Neural crest cell (in vitro differentiated cells): ENCODE measurements around the gene CADM1. TPM values are rescaled to one million over a fixed set of nuclear protein-coding genes. Genes with fewer than 3 reads are reported as not detected.

Source experiments
- DNase-seq: peaks from one replicate; pipeline ENCODE4 v3.0.0; 2021; ENCODE audit warnings: low read depth, mixed read lengths, low spot score
- H3K27ac Mint-ChIP-seq: one replicate; pipeline ENCODE4 v1.8.0; 2021; ENCODE audit warnings: mild to moderate bottlenecking, mixed read lengths; ENCODE audit not compliant: unreplicated experiment
- H3K27me3 Mint-ChIP-seq: 2 replicates; pipeline ENCODE4 v1.8.0; 2021; ENCODE audit warnings: low read depth, mild to moderate bottlenecking, mixed read lengths
- H3K36me3 Mint-ChIP-seq: 2 replicates; pipeline ENCODE4 v1.8.0; 2021; ENCODE audit warnings: low read depth, mild to moderate bottlenecking, mixed read lengths
- H3K4me1 Mint-ChIP-seq: 2 replicates; pipeline ENCODE4 v1.8.0; 2021; ENCODE audit warnings: mixed read lengths
- H3K4me3 Mint-ChIP-seq: one replicate; pipeline ENCODE4 v1.8.0; 2021; ENCODE audit warnings: mild to moderate bottlenecking, mixed read lengths
- H3K9me3 Mint-ChIP-seq: 2 replicates; pipeline ENCODE4 v1.8.0; 2021; ENCODE audit warnings: mixed read lengths
- CTCF ChIP-seq: fragments of 200-600 bp; sonication (generic); conservative IDR thresholded peaks from 2 replicates; pipeline ENCODE4 v1.5.0; 2021; ENCODE audit warnings: antibody characterized with exemption, mild to moderate bottlenecking
- total RNA-seq: library from RNA; stranded (reverse); gene quantifications from 2 replicates; pipeline ENCODE4 v1.2.1, GENCODE V29; 2021

Gene CADM1
- total RNA-seq, 1 donor from 2014 or later, result 112 TPM

- no peaks in the 10 kb centered on the region for H3K4me1 Mint-ChIP-seq
- H3K27ac Mint-ChIP-seq, result no peak overlapping the region
- H3K4me3 Mint-ChIP-seq, result no peak overlapping the region
- TF ChIP-seq CTCF, result no peak
- H3K9me3 Mint-ChIP-seq, result no peaks in the 10 kb centered on the region
- no peaks in the 10 kb centered on the region for H3K36me3 Mint-ChIP-seq
- DNase-seq, result no peak
- no peaks in the 10 kb centered on the region for H3K27me3 Mint-ChIP-seq
Measured at GRCh38 chr11:115147243-115147807, 356.9 kb downstream of the CADM1 start.

DNA sequence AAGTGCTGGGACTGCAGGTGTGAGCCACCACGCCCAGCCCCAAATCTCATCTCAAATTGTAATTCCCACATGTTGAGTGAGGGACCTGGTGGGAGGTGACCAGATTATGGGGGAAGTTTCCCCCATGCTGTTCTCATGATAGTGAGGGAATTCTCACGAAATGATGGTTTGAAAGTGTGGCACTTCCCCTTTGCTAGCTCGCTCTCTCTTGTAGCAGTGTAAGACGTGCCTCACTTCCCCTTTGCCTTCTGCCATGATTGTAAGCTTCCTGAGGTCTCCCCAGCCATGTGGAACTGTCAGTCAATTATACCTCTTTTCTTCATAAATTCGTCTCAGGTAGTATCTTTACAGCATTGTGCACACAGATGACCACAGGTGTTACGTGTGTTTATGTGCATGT lies 357.8 kb downstream of the CADM1 start:
- DNase-seq, result no peak
- Mint-ChIP-seq H3K4me1 (no peaks in the 10 kb centered on the region), H3K36me3 (no peaks in the 10 kb centered on the region), H3K4me3 (no peak overlapping the region), H3K27ac (no peak overlapping the region), H3K9me3 (no peaks in the 10 kb centered on the region), H3K27me3 (peaks cover 4% of the 10 kb centered on the region)
- no peak for TF ChIP-seq CTCF

- Mint-ChIP-seq H3K27me3 (peaks cover 15% of the 10 kb centered on the region), H3K27ac (no peak overlapping the region), H3K4me3 (no peak overlapping the region), H3K4me1 (no peaks in the 10 kb centered on the region), H3K9me3 (no peaks in the 10 kb centered on the region), H3K36me3 (no peaks in the 10 kb centered on the region)
- no peak for DNase-seq
- TF ChIP-seq CTCF, result no peak
Measured at GRCh38 chr11:115145324-115145723, 358.9 kb downstream of the CADM1 start.

DNA sequence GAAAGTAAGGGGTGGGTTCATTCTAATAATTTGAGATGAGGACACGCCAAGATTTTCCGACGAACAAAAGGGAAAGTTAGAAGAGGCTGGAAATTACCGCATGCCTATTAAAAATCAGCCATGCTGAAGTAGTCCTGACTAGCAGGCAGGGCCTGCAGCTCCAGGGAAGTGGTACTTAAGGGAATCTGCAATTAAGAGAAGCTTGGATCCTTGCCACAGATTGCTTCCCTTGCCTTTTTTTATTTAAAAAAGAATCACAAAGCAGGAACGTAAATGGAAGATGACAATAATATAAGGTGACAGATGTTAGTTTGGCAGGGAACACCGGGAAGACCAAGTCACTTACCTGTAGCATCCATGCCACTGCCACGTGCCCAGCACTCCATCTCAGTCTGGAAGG lies 359.3 kb downstream of the CADM1 start:
- Mint-ChIP-seq H3K4me3 (no peak overlapping the region), H3K27ac (no peak overlapping the region), H3K27me3 (peaks cover 18% of the 10 kb centered on the region), H3K36me3 (no peaks in the 10 kb centered on the region), H3K9me3 (no peaks in the 10 kb centered on the region), H3K4me1 (no peaks in the 10 kb centered on the region)
- DNase-seq, result no peak
- TF ChIP-seq CTCF, result no peak

DNA sequence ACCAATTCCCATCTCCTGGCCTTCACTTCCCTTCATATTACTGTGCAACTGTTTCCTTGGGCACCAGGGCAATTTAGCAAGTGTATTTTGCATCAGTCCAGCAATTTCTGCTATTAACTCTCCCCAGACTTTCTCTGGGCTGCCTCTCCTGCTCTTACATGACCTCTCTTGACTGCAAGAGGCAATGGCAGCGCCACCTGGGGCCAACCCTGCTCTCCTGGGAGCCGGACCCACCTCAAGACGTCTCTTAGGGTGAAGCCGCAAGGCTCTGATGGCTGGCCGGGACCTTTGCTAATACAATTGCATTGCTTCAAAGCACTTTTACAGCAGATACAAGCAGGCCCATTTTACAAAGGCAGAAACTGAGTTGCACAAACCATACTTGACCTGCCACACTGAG lies 360.2 kb downstream of the CADM1 start:
- Mint-ChIP-seq H3K36me3 (no peaks in the 10 kb centered on the region), H3K27ac (no peak overlapping the region), H3K4me1 (no peaks in the 10 kb centered on the region), H3K9me3 (no peaks in the 10 kb centered on the region), H3K4me3 (no peak overlapping the region), H3K27me3 (peaks cover 26% of the 10 kb centered on the region)
- no peak for DNase-seq
- TF ChIP-seq CTCF, result no peak
